Measurements from ENCODE around the gene HP.

The HP gene

DNA sequence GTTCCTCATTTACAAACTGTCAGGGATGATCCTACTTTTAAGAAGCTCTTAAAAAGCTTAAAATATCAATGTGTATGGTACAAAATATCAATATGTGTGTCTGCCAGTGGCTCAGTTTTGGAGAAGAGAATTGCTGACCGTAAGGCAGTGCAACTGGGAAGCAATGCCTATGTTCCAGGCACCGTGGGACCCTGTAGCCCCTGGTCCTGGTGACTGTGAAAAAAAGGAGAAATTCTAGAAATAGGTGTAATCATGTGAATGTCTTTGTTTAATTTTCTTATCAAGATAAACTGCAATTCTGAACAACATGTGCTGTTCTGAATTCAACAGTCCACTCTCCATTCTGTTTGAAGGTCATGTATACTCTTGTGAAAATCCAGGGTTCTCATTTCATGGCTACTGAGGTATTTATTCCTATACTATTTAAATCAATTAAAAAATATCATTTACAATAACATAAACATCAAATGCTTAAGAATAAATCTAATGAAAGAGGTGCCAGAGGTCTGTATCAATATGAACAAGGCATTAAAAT is 9.4 kb upstream of the HP start:
- H3K23ac ChIP-seq (ENCODE audit: low read length in 2 of 2), result no peak overlapping the region
- no peaks in the 10 kb centered on the region for H3K9me3 ChIP-seq (ENCODE audit: control insufficient read depth, low read length)
- H3K4me1 ChIP-seq (ENCODE audit: control insufficient read depth, insufficient read depth, low read depth, low read length), result no peaks in the 10 kb centered on the region
- H3K4ac ChIP-seq (ENCODE audit: low read depth in 1 of 2, low read length in 2 of 2), result no peak overlapping the region
- H3K14ac ChIP-seq (ENCODE audit: low read length in 2 of 2), result no peak overlapping the region
- H4K91ac ChIP-seq (ENCODE audit: low read length), result no peak overlapping the region
- H3K18ac ChIP-seq (ENCODE audit: low read depth in 1 of 2, low read length in 2 of 2), result no peak overlapping the region
- H2BK120ac ChIP-seq (ENCODE audit: low read depth, low read length), result no peak overlapping the region
- 76% methylated on average over 2 of the region's 2 CpGs for WGBS
- no peak overlapping the region for H3K4me2 ChIP-seq (ENCODE audit: low read length, poor library complexity, severe bottlenecking)
- H2AFZ ChIP-seq (ENCODE audit: low read depth, low read length), result no peak overlapping the region
- peaks cover 8 to 26% of the 10 kb centered on the region in 2 experiments for H3K36me3 ChIP-seq (ENCODE audit: control insufficient read depth in 1 of 2, insufficient read depth in 2 of 2, low read depth in 1 of 2, low read length in 2 of 2)
- DNase-seq, result no peak
- no peak overlapping the region for H3K27ac ChIP-seq (ENCODE audit: low read length, poor library complexity, severe bottlenecking)
- H2BK12ac ChIP-seq (ENCODE audit: low read length in 2 of 2), result no peak overlapping the region
- H3K9ac ChIP-seq (ENCODE audit: low read length), result no peak overlapping the region
- H3K79me1 ChIP-seq (replicated peaks; ENCODE audit: low read length, poor library complexity, severe bottlenecking), result no peaks in the 10 kb centered on the region
- no peak overlapping the region for H2BK15ac ChIP-seq (ENCODE audit: low read depth, poor library complexity, severe bottlenecking)
- no peak overlapping the region for H2AK5ac ChIP-seq (ENCODE audit: low read length, severe bottlenecking)
- no peaks in the 10 kb centered on the region for H3K27me3 ChIP-seq (ENCODE audit: control insufficient read depth in 1 of 2, insufficient read depth in 1 of 2, low read length in 2 of 2)
- no peak overlapping the region for H4K8ac ChIP-seq (ENCODE audit: low read length)
- no peak overlapping the region for H2BK5ac ChIP-seq (ENCODE audit: low read depth, low read length, poor library complexity, severe bottlenecking)
- no peak overlapping the region for H3K4me3 ChIP-seq (ENCODE audit: insufficient read depth in 1 of 2, low read depth in 1 of 2, low read length in 2 of 2)

DNA sequence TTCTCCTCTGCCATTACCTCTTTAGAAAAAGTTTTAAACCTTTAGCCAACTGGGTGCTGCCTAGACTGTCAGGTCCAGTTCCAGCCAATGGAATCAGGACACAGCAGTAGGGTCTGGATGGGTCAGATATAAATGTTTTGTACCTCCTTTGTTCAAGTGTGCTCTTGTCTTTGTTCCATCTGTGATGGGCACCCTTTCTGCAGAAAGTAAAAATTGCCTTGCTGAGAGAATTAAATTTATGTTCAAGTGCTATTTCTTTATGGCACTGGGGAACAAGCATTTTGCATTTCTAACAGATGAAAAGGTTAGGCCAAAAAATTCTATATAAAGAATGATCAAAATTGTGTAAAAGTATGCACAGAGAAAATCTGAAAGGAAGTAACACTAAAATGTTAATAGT is 5.2 kb upstream of the HP start:
- Histone ChIP-seq H3K18ac (ENCODE audit: low read depth in 1 of 2, low read length in 2 of 2) (no peak overlapping the region), H3K14ac (ENCODE audit: low read length in 2 of 2) (no peak overlapping the region), H3K4me3 (ENCODE audit: insufficient read depth in 1 of 2, low read depth in 1 of 2, low read length in 2 of 2) (no peak overlapping the region), H2BK120ac (ENCODE audit: low read depth, low read length) (no peak overlapping the region), H4K8ac (ENCODE audit: low read length) (no peak overlapping the region), H3K4me1 (ENCODE audit: control insufficient read depth, insufficient read depth, low read depth, low read length) (no peaks in the 10 kb centered on the region), H3K27me3 (ENCODE audit: control insufficient read depth in 1 of 2, insufficient read depth in 1 of 2, low read length in 2 of 2) (no peaks in the 10 kb centered on the region), H4K91ac (ENCODE audit: low read length) (no peak overlapping the region), H2AK5ac (ENCODE audit: low read length, severe bottlenecking) (no peak overlapping the region), H3K23ac (ENCODE audit: low read length in 2 of 2) (no peak overlapping the region), H3K9ac (ENCODE audit: low read length) (no peak overlapping the region), H3K4ac (ENCODE audit: low read depth in 1 of 2, low read length in 2 of 2) (no peak overlapping the region), H2BK15ac (ENCODE audit: low read depth, poor library complexity, severe bottlenecking) (no peak overlapping the region), H3K79me1 (replicated peaks; ENCODE audit: low read length, poor library complexity, severe bottlenecking) (no peaks in the 10 kb centered on the region), H3K4me2 (ENCODE audit: low read length, poor library complexity, severe bottlenecking) (no peak overlapping the region), H3K9me3 (ENCODE audit: control insufficient read depth, low read length) (no peaks in the 10 kb centered on the region), H2BK5ac (ENCODE audit: low read depth, low read length, poor library complexity, severe bottlenecking) (no peak overlapping the region), H2AFZ (ENCODE audit: low read depth, low read length) (no peak overlapping the region), H3K36me3 (ENCODE audit: control insufficient read depth in 1 of 2, insufficient read depth in 2 of 2, low read depth in 1 of 2, low read length in 2 of 2) (no peaks in the 10 kb centered on the region), H2BK12ac (ENCODE audit: low read length in 2 of 2) (no peak overlapping the region), H3K27ac (ENCODE audit: low read length, poor library complexity, severe bottlenecking) (no peak overlapping the region)
- no peak for DNase-seq

DNA sequence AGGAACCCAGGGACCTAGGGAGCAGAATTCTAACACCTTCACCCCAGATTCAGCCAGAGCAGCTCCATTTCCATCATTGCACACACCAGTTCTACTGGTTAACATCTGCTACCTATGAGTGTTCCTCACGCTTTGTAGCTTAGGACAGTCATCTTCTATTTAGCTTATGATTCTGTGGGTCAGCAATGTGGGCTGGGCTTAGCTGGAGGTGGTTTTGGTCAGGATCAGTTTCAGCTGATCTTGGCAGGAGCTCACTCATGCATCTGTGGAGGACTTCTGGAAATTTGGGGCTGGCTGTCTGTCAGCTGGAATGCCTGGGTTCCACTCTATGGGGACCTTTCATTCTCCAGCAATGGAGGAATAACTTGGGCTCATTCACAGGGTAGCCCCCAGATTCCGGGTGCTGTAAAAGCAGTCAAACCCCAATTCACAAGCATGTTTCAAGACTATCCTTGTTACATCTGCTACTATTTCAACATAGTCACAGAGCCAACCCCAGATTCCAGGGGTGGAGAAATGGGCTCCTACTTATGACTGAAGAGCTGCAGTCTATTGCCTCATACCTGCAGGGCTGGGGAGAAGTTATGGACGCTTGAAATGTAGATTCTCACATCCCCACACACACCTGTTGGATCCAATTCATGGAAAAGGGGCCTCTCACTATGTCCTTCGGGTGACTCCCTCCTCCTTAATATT is 3.4 kb upstream of the HP start:
- no peak overlapping the region for H3K4me2 ChIP-seq (ENCODE audit: low read length, poor library complexity, severe bottlenecking)
- H2BK12ac ChIP-seq (ENCODE audit: low read length in 2 of 2), result no peak overlapping the region
- H2BK120ac ChIP-seq (ENCODE audit: low read depth, low read length), result no peak overlapping the region
- no peak overlapping the region for H2BK5ac ChIP-seq (ENCODE audit: low read depth, low read length, poor library complexity, severe bottlenecking)
- H2BK15ac ChIP-seq (ENCODE audit: low read depth, poor library complexity, severe bottlenecking), result no peak overlapping the region
- H3K79me1 ChIP-seq (replicated peaks; ENCODE audit: low read length, poor library complexity, severe bottlenecking), result no peaks in the 10 kb centered on the region
- no peak overlapping the region for H3K9ac ChIP-seq (ENCODE audit: low read length)
- H3K9me3 ChIP-seq (ENCODE audit: control insufficient read depth, low read length), result no peaks in the 10 kb centered on the region
- no peak overlapping the region for H3K18ac ChIP-seq (ENCODE audit: low read depth in 1 of 2, low read length in 2 of 2)
- no peak overlapping the region for H4K8ac ChIP-seq (ENCODE audit: low read length)
- 91% methylated on average over 3 of the region's 4 CpGs for WGBS
- DNase-seq, result no peak
- H3K4me3 ChIP-seq (ENCODE audit: insufficient read depth in 1 of 2, low read depth in 1 of 2, low read length in 2 of 2), result peak overlapping the region in 1 of 2 experiments; percentile 25
- H2AFZ ChIP-seq (ENCODE audit: low read depth, low read length), result no peak overlapping the region
- H3K14ac ChIP-seq (ENCODE audit: low read length in 2 of 2), result no peak overlapping the region
- no peaks in the 10 kb centered on the region for H3K27me3 ChIP-seq (ENCODE audit: control insufficient read depth in 1 of 2, insufficient read depth in 1 of 2, low read length in 2 of 2)
- no peak overlapping the region for H3K27ac ChIP-seq (ENCODE audit: low read length, poor library complexity, severe bottlenecking)
- no peak overlapping the region for H4K91ac ChIP-seq (ENCODE audit: low read length)
- H2AK5ac ChIP-seq (ENCODE audit: low read length, severe bottlenecking), result no peak overlapping the region
- H3K4me1 ChIP-seq (ENCODE audit: control insufficient read depth, insufficient read depth, low read depth, low read length), result no peaks in the 10 kb centered on the region
- no peak overlapping the region for H3K23ac ChIP-seq (ENCODE audit: low read length in 2 of 2)
- H3K4ac ChIP-seq (ENCODE audit: low read depth in 1 of 2, low read length in 2 of 2), result no peak overlapping the region
- no peaks in the 10 kb centered on the region for H3K36me3 ChIP-seq (ENCODE audit: control insufficient read depth in 1 of 2, insufficient read depth in 2 of 2, low read depth in 1 of 2, low read length in 2 of 2)

DNA sequence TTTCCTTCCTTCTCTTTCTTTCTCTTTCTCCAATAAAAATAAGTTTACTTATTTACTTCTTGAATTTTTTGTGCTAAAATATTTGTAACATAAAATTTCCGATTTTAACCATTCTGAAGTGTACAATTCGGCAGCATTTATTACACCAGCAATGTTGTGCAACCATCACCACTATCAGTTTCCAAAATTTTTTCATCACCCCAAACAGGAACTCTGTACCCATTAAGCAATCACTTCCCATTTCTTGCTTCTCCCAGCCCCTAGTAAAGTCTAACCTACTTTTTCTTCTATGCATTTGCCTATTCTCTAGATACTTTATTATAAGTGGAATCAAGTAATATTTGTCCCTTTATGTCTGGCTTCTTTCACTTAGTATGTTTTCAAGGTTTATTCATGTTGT is 2.5 kb upstream of the HP start:
- no peak overlapping the region for H3K18ac ChIP-seq (ENCODE audit: low read depth in 1 of 2, low read length in 2 of 2)
- no peak overlapping the region for H3K4me3 ChIP-seq (ENCODE audit: insufficient read depth in 1 of 2, low read depth in 1 of 2, low read length in 2 of 2)
- H4K91ac ChIP-seq (ENCODE audit: low read length), result no peak overlapping the region

More for the DNA sequence above, 2.5 kb upstream of the HP start:
- Histone ChIP-seq H3K4me2 (ENCODE audit: low read length, poor library complexity, severe bottlenecking) (no peak overlapping the region), H3K27me3 (ENCODE audit: control insufficient read depth in 1 of 2, insufficient read depth in 1 of 2, low read length in 2 of 2) (no peaks in the 10 kb centered on the region), H2BK5ac (ENCODE audit: low read depth, low read length, poor library complexity, severe bottlenecking) (no peak overlapping the region), H3K79me1 (replicated peaks; ENCODE audit: low read length, poor library complexity, severe bottlenecking) (no peaks in the 10 kb centered on the region), H2BK12ac (ENCODE audit: low read length in 2 of 2) (no peak overlapping the region), H3K4me1 (ENCODE audit: control insufficient read depth, insufficient read depth, low read depth, low read length) (no peaks in the 10 kb centered on the region), H3K14ac (ENCODE audit: low read length in 2 of 2) (no peak overlapping the region), H3K23ac (ENCODE audit: low read length in 2 of 2) (no peak overlapping the region), H2AK5ac (ENCODE audit: low read length, severe bottlenecking) (no peak overlapping the region), H3K9ac (ENCODE audit: low read length) (no peak overlapping the region), H4K8ac (ENCODE audit: low read length) (no peak overlapping the region), H2BK15ac (ENCODE audit: low read depth, poor library complexity, severe bottlenecking) (no peak overlapping the region), H2AFZ (ENCODE audit: low read depth, low read length) (no peak overlapping the region), H3K36me3 (ENCODE audit: control insufficient read depth in 1 of 2, insufficient read depth in 2 of 2, low read depth in 1 of 2, low read length in 2 of 2) (no peaks in the 10 kb centered on the region), H3K9me3 (ENCODE audit: control insufficient read depth, low read length) (no peaks in the 10 kb centered on the region), H2BK120ac (ENCODE audit: low read depth, low read length) (no peak overlapping the region), H3K27ac (ENCODE audit: low read length, poor library complexity, severe bottlenecking) (no peak overlapping the region), H3K4ac (ENCODE audit: low read depth in 1 of 2, low read length in 2 of 2) (no peak overlapping the region)
- DNase-seq, result no peak
- WGBS, result 91% methylated on average over 2 of the region's 2 CpGs

Measured in mesenchymal stem cell (in vitro differentiated cells and primary cell).